Fibroblast of pulmonary artery (primary cell): Measurements from ENCODE around the gene PPIL6.

ENCODE experiments used
- DNase-seq: peaks from one replicate; pipeline ENCODE4 v3.0.0-alpha.2; 2010; ENCODE audit warnings: low read depth
- H3K4me3 ChIP-seq: replicated peaks from 2 replicates; pipeline ENCODE4 v1.5.1; 2011; ENCODE audit warnings: low read depth, mild to moderate bottlenecking, control low read depth, low read length, moderate library complexity
- TF ChIP-seq, protein P1 (sequence below): IDR thresholded peaks from 2 replicates; pipeline ENCODE4 v1.5.1; 2011; ENCODE audit warnings: mild to moderate bottlenecking, control low read depth, low read length, inconsistent platforms; ENCODE audit errors: missing control alignments

PPIL6 gene

GRCh38 chr6:109388265-109388664 is 52.2 kb downstream of the PPIL6 start:
- H3K4me3 ChIP-seq, result no peak overlapping the region
- no peak for DNase-seq
- TF ChIP-seq, protein P1, sequence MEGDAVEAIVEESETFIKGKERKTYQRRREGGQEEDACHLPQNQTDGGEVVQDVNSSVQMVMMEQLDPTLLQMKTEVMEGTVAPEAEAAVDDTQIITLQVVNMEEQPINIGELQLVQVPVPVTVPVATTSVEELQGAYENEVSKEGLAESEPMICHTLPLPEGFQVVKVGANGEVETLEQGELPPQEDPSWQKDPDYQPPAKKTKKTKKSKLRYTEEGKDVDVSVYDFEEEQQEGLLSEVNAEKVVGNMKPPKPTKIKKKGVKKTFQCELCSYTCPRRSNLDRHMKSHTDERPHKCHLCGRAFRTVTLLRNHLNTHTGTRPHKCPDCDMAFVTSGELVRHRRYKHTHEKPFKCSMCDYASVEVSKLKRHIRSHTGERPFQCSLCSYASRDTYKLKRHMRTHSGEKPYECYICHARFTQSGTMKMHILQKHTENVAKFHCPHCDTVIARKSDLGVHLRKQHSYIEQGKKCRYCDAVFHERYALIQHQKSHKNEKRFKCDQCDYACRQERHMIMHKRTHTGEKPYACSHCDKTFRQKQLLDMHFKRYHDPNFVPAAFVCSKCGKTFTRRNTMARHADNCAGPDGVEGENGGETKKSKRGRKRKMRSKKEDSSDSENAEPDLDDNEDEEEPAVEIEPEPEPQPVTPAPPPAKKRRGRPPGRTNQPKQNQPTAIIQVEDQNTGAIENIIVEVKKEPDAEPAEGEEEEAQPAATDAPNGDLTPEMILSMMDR, result no peak

- TF ChIP-seq, protein P1, result no peak
- DNase-seq, result no peak
- H3K4me3 ChIP-seq, result peak overlapping the region; percentile 90
These were observed 56.9 kb downstream of the PPIL6 start for GRCh38 chr6:109383438-109383940.

GRCh38 chr6:109382576-109383437 is 57.6 kb downstream of the PPIL6 start:
- H3K4me3 ChIP-seq, result peak overlapping the region; percentile 90
- DNase-seq, result peak; percentile 95
- TF ChIP-seq, protein P1, result peak; percentile 45

DNA sequence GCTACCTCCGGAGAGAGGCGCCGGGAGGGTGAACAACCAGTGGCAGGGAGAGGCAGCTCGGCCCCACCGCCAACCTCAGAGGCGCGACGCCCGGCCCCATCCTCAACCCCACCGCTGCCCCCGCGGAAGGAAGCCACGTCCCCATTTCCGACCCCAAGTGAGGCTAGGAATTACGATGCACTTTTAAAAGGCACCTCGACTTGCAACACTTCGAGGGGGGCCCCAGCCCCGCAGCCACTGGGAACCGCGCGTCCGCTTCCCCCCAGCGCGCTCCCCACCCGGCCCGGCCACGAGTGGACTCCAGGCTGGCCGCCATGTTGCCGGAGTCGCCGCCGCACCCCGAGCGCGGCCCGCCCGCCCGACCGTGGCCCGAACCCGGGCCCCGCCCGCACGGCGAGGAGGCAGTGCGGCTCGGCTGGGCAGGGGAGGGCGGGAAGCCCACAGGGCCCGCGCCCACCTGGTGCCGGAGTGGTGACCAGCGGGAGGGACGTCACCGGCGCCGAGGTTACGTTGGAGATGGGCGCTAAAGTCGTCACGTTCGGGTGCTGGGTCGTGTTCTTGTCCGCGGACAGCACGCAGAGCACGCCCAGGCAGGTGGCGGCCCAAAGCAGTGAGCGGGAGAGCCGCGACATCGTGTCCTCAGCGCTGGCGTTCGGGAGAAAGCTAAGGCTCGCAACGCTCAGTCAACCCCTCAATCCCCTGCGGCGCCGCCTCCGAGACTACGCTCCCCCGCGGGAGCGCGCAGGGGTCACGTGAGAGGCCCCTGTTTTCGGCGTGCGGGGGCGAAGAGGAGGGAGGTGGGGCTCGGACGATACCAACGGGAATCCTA is 58.5 kb downstream of the PPIL6 start, which contains the start of gene CD164:
TSS of gene CD164 (minus strand) at position 721 of the 829 bp plus-strand sequence. CDS start at position 632, 89 bp downstream.
- peak within 1 kb of the TSS; percentile 90 for H3K4me3 ChIP-seq
- TF ChIP-seq, protein P1, result no peak
- DNase-seq, result peak; percentile 95

GRCh38 chr6:109381061-109381746 is 59.2 kb downstream of the PPIL6 start:
- TF ChIP-seq, protein P1, result no peak

GRCh38 chr6:109379711-109380110 is 60.7 kb downstream of the PPIL6 start:
- peak overlapping the region; percentile 90 for H3K4me3 ChIP-seq
- TF ChIP-seq, protein P1, result no peak
- no peak for DNase-seq

More at GRCh38 chr6:109381061-109381746, 59.2 kb downstream of the PPIL6 start:
- no peak for DNase-seq
- H3K4me3 ChIP-seq, result peak overlapping the region; percentile 90
